Measurements from ENCODE around the gene ACTL10.

Gene ACTL10

GRCh38 chr20:33658510-33658909 lies 8.2 kb upstream of the ACTL10 start:
- Histone ChIP-seq H3K9ac (ENCODE audit: low read depth, low read length, poor library complexity, severe bottlenecking) (no peak overlapping the region), H3K4me3 (ENCODE audit: low read length, poor library complexity, severe bottlenecking) (no peak overlapping the region), H2AFZ (ENCODE audit: low read length) (no peak overlapping the region), H3K4me1 (ENCODE audit: insufficient read depth, low read length, poor library complexity, severe bottlenecking) (peaks cover 8% of the 10 kb centered on the region), H4K20me1 (ENCODE audit: insufficient read depth, low read length, poor library complexity, severe bottlenecking) (no peaks in the 10 kb centered on the region), H3K4me2 (ENCODE audit: low read depth, low read length, poor library complexity, severe bottlenecking) (no peak overlapping the region), H3K9me3 (ENCODE audit: insufficient read depth, low read depth, low read length) (no peaks in the 10 kb centered on the region), H3K9me2 (replicated peaks; ENCODE audit: low read depth, low read length) (no peaks in the 10 kb centered on the region), H3K36me3 (ENCODE audit: insufficient read depth, low read length) (no peaks in the 10 kb centered on the region), H3K27me3 (ENCODE audit: insufficient read depth, low read length, poor library complexity, severe bottlenecking) (no peaks in the 10 kb centered on the region), H3F3A (ENCODE audit: low read depth) (no peaks in the 10 kb centered on the region), H3K79me2 (ENCODE audit: insufficient read depth, low read length) (no peaks in the 10 kb centered on the region)
- TF ChIP-seq EZH2phosphoT487 (IDR thresholded peaks at IDR 0.05; ENCODE audit: borderline replicate concordance): no peak
- no peak for TF ChIP-seq CTCF (conservative IDR thresholded peaks at IDR 0.05; ENCODE audit: low read length)

GRCh38 chr20:33658929-33659328 lies 7.8 kb upstream of the ACTL10 start:
- Histone ChIP-seq H3K9ac (ENCODE audit: low read depth, low read length, poor library complexity, severe bottlenecking) (no peak overlapping the region), H3F3A (ENCODE audit: low read depth) (no peaks in the 10 kb centered on the region), H3K9me3 (ENCODE audit: insufficient read depth, low read depth, low read length) (no peaks in the 10 kb centered on the region), H3K9me2 (replicated peaks; ENCODE audit: low read depth, low read length) (no peaks in the 10 kb centered on the region), H3K4me1 (ENCODE audit: insufficient read depth, low read length, poor library complexity, severe bottlenecking) (peaks cover 10% of the 10 kb centered on the region), H2AFZ (ENCODE audit: low read length) (no peak overlapping the region), H3K4me3 (ENCODE audit: low read length, poor library complexity, severe bottlenecking) (no peak overlapping the region), H3K4me2 (ENCODE audit: low read depth, low read length, poor library complexity, severe bottlenecking) (no peak overlapping the region), H3K27me3 (ENCODE audit: insufficient read depth, low read length, poor library complexity, severe bottlenecking) (no peaks in the 10 kb centered on the region), H3K79me2 (ENCODE audit: insufficient read depth, low read length) (no peaks in the 10 kb centered on the region), H4K20me1 (ENCODE audit: insufficient read depth, low read length, poor library complexity, severe bottlenecking) (no peaks in the 10 kb centered on the region), H3K36me3 (ENCODE audit: insufficient read depth, low read length) (no peaks in the 10 kb centered on the region)
- no peak for TF ChIP-seq EZH2phosphoT487 (IDR thresholded peaks at IDR 0.05; ENCODE audit: borderline replicate concordance)
- TF ChIP-seq CTCF (conservative IDR thresholded peaks at IDR 0.05; ENCODE audit: low read length): no peak

GRCh38 chr20:33659341-33660034 lies 7.3 kb upstream of the ACTL10 start:
- Histone ChIP-seq H3K36me3 (ENCODE audit: insufficient read depth, low read length) (no peaks in the 10 kb centered on the region), H3K79me2 (ENCODE audit: insufficient read depth, low read length) (no peaks in the 10 kb centered on the region), H3K9me3 (ENCODE audit: insufficient read depth, low read depth, low read length) (no peaks in the 10 kb centered on the region), H3K4me2 (ENCODE audit: low read depth, low read length, poor library complexity, severe bottlenecking) (no peak overlapping the region), H3K4me3 (ENCODE audit: low read length, poor library complexity, severe bottlenecking) (no peak overlapping the region), H3K9me2 (replicated peaks; ENCODE audit: low read depth, low read length) (no peaks in the 10 kb centered on the region), H3K9ac (ENCODE audit: low read depth, low read length, poor library complexity, severe bottlenecking) (no peak overlapping the region), H3F3A (ENCODE audit: low read depth) (no peaks in the 10 kb centered on the region), H4K20me1 (ENCODE audit: insufficient read depth, low read length, poor library complexity, severe bottlenecking) (no peaks in the 10 kb centered on the region), H3K4me1 (ENCODE audit: insufficient read depth, low read length, poor library complexity, severe bottlenecking) (peaks cover 16% of the 10 kb centered on the region), H3K27me3 (ENCODE audit: insufficient read depth, low read length, poor library complexity, severe bottlenecking) (no peaks in the 10 kb centered on the region), H2AFZ (ENCODE audit: low read length) (no peak overlapping the region)
- TF ChIP-seq CTCF (conservative IDR thresholded peaks at IDR 0.05; ENCODE audit: low read length) (no peak), EZH2phosphoT487 (IDR thresholded peaks at IDR 0.05; ENCODE audit: borderline replicate concordance) (no peak)
